T-helper 2 cell treated with Interferon-gamma antibody and Interleukin-4, amounts not matched to agents 100 ng/mL and 5 ng/mL, for 36 hours (primary cell): Measurements from ENCODE around the gene TCEA2. TPM values are rescaled to one million over a fixed set of nuclear protein-coding genes. Genes with fewer than 3 reads are reported as not detected.
"Not testable (repeated sequence)": the region's sequence is repeated elsewhere in the genome, so short reads cannot be mapped to it uniquely, and the experiment has no call there.

Experiments used
- intact Hi-C: fragments of 100-400 bp; cut with micrococcal nuclease; formaldehyde crosslinking; loops from one replicate; pipeline ENCODE4 v1.15.1; 2023
- total RNA-seq: library from RNA; stranded (reverse); gene quantifications from 2 replicates; pipeline ENCODE4 v1.2.3, GENCODE V29; 2022

TCEA2 gene
- total RNA-seq, 1 donor from 2014 or later = 61.5 TPM

DNA sequence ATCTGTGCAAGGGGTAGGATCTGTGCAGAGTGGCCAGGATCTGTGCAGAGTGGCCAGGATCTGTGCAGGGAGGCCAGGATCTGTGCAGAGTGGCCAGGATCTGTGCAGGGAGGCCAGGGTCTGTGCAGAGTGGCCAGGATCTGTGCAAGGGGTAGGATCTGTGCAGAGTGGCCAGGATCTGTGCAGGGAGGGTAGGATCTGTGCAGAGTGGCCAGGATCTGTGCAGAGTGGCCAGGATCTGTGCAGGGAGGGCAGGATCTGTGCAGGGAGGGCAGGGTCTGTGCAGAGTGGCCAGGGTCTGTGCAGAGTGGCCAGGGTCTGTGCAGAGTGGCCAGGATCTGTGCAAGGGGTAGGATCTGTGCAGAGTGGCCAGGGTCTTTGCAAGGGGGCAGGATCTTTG, 25.6 kb downstream of the TCEA2 start:
- intact Hi-C loops = not testable (repeated sequence)

DNA sequence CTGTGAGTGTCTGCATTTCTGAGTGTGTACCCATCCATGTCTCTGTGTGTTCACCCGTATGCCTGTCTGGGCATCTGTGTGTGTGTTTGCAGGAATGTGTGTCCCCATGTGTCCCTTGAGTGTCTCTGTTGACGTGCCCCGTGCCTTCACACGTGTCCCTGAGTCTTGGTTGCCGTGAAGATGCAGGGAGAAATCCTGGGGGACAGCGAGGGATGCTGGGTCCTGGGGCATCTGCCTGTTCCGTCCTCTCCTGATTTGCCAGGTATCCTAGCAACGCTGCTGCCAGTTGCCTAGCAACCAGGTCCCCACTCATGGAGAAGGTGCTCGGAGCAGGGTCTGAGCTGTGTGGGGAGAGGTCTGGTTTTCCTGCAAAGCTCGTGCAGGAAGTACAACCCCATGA, 27.2 kb downstream of the TCEA2 start:
- intact Hi-C loops = no loop called here

DNA sequence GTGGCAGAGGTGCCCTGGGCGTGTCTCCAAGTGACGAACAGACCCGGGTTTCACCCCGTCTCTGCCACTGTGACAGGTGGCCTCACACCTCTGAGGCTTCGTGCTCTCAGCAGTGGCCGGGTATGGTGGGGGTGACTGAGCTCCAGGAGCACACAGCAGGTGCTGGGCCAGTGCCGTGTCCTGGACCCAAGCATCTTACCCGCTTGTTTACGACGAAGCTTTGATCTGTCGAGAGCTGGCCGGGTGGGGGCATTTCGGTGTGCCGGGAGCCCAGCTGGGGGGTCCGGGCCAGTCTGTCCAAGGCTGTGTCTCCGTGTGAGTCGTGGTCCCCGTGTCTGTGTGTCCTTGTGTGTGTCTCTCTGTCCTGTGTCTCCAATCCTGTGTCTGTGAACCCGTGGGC, 28.3 kb downstream of the TCEA2 start:
- intact Hi-C loops = no loop called here

DNA sequence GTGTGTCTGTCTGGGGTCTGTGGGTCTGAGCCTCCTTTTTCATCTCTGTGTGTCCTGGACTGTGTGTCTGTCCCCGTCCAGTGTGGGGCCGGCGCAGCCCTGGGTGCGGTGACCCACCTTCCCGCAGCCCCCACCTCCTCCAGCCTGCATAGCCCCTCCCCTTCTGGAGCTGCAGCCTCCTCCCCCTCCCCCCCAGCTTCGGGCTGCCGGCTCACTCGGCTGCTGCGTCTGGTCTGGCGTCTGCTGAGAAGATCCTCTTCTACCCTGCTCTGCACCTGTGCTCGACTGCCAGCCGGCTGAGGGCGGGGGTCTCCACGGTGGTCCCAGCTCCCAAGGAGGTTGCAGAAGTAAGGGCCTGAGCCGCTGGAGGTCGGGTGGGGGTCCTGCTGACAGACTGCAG, 28.8 kb downstream of the TCEA2 start:
- intact Hi-C loops = no loop called here

DNA sequence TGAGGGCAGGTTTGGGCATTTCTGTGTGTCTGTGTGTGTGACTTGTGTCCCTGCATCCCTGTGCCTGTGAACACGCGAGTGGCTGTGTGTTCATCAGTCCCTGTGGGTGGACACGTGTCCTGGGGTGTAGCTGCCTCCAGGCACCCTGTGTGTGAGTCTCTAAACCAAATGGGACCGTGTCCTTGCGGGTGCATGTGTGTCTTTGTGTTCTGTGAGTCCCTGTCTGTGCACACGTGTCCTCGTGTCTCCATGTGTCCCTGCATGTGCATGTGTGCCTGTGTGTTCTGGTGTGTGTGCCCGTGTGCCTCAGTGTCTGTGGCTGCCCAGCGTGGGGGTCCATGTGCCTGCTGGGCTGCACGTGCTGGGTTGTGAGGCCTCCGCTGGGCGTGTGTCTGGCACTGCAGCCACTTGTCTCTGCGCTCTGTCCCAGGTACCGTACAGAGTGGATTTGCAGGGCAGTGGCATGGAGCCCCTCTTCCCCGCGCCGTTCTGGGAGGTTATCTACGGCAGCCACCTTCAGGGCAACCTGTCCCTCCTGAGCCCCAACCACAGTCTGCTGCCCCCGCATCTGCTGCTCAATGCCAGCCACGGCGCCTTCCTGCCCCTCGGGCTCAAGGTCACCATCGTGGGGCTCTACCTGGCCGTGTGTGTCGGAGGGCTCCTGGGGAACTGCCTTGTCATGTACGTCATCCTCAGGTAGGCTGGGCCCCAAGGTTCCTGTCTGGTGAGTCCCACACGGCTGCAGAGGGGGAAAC, 29.4 kb downstream of the TCEA2 start:
- intact Hi-C loops = no loop called here

DNA sequence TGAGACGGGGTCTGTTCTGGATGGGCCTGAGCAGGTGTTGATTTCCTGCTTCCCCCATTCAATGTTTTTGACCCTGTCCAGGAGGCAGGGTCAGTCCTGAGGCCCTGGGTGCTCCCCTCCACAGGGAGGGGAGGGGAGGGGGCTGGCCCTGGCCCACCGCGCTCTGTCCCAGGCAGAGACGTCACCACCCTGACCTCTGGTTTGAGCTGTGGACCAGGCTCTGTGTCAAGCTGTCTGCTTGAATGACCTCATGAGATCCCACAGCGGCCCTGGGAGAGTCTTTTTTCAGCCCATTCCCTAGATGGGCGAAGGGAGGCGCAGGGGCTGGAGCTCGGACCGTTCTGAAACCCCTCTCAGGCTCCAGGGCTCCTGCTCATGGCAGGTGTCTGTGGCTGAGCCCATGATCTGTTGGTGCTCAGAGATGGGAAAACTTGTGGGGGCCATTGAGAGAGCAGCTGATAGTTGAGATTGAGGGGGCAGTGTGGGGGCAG, 30.1 kb downstream of the TCEA2 start:
- intact Hi-C loops = no loop called here

DNA sequence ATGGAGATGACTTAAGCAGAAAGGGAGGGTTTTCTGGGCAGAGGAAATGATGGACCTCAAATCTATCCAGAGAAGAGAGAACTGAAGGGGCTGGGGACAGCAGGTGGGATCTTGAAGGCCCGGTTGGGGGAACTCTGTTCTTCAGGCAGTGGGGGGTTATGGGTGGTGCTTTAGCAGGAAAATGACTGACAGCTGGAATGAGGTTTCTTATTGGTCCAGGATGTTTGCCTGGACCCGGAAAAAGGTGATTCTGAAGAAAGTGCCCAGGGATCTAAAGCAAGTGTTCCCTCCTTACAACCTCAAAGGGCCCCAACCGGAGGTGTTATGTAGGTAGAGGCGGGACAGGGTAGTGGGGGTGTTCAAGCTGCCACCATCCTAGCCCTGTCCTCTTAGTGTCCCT, 32.5 kb downstream of the TCEA2 start:
- intact Hi-C loops = no loop called here

DNA sequence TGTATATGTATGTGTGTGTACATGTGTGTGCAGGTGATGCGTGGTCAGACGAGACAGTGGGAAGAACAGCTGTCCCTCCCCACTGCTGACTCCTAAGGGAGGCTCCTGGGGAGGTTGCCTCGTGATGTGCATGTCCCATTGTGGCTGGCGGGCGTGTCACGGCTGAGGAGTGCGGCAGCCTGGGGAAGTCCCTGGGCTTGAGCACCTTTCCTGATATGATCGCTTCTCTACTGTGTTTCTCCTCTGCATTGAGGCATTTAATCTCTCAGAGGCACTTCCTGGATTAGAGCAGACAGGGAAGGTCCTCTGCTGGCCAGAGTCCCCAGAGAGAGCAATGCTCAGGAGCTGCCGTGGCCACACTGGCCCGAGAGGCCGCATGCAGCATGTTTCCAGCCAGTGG, 32.9 kb downstream of the TCEA2 start:
- intact Hi-C loops = no loop called here

DNA sequence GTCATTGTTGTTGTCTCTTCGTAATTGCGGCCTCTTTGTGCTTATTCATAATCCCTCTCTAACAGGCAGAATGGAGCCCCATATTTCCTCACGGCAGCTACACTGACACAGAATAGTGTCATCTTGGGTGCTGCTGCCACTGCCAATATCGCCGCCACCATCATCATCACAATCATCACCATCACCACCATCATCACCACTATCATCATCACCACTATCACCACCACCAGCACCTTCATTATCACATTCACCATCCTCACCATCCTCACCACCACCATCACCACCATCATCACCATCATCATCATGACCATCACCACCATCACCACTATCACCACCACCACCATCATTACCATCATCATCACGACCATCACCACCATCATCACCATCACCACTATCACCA, 33.5 kb downstream of the TCEA2 start:
- intact Hi-C loops = no loop called here

DNA sequence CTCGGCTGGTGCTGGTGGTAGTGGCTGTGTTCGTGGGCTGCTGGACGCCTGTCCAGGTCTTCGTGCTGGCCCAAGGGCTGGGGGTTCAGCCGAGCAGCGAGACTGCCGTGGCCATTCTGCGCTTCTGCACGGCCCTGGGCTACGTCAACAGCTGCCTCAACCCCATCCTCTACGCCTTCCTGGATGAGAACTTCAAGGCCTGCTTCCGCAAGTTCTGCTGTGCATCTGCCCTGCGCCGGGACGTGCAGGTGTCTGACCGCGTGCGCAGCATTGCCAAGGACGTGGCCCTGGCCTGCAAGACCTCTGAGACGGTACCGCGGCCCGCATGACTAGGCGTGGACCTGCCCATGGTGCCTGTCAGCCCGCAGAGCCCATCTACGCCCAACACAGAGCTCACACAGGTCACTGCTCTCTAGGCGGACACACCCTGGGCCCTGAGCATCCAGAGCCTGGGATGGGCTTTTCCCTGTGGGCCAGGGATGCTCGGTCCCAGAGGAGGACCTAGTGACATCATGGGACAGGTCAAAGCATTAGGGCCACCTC, 35.5 kb downstream of the TCEA2 start:
- intact Hi-C loops = no loop called here

DNA sequence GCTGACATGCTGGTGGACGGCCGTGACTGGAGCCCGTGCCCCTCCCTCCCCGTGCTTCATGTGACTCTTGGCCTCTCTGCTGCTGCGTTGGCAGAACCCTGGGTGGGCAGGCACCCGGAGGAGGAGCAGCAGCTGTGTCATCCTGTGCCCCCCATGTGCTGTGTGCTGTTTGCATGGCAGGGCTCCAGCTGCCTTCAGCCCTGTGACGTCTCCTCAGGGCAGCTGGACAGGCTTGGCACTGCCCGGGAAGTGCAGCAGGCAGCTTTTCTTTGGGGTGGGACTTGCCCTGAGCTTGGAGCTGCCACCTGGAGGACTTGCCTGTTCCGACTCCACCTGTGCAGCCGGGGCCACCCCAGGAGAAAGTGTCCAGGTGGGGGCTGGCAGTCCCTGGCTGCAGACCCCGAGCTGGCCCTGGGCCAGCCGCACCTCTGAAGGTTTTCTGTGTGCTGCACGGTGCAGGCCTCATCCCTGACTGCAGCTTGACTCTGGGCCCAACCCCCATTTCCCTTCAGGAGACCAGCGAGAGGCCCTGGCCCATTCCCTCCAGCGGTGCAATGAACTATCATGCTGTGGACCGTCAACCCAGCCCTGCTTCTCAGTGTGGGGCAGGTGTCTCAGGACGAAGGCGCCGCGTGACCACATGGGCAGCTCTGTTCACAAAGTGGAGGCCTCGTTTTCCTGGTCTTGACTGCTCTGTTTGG, 36.2 kb downstream of the TCEA2 start:
- intact Hi-C loops = no loop called here

DNA sequence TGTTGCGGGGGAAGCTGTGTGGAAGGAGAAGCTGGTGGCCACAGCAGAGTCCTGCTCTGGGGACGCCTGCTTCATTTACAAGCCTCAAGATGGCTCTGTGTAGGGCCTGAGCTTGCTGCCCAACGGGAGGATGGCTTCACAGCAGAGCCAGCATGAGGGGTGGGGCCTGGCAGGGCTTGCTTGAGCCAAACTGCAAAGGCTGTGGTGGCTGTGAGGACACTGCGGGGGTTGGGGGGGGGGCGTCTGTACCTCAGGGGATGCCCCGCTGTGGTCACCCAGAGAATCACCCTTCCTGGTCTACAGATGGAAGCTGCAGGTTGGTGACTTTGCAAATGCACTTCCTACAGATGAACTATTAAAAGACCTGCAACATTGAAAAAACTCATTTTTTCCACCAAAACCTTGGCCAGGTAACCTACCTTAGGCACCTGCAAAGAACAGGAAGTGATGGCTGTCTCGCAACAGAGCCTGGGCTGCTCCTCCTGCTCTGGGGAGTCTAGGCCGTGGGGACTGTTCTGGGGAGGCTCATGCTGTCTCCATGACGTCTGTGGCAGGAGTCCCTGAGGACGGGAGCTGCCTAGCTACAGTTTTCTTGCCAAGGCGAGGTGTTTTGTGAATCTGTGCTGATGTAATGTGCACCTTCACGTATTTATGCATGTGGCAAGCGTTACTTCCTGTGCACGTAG, 37.0 kb downstream of the TCEA2 start:
- intact Hi-C loops = no loop called here

DNA sequence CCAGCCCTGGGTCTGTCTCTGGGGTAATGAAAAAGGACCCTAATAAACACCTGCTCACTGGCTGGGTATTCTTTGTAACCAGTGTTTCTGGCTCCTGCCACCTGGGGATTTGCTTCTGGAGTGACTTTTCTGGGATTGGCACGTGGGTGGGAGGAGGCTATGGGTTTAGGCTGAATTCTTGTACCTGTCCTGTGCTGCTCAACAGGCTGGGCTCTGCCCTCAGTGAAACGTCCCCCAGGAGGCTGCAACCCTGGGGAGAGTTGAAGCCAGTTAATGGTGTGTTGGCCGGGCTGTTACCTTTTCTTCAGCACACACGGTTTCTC, 37.5 kb downstream of the TCEA2 start:
- intact Hi-C loops = no loop called here

DNA sequence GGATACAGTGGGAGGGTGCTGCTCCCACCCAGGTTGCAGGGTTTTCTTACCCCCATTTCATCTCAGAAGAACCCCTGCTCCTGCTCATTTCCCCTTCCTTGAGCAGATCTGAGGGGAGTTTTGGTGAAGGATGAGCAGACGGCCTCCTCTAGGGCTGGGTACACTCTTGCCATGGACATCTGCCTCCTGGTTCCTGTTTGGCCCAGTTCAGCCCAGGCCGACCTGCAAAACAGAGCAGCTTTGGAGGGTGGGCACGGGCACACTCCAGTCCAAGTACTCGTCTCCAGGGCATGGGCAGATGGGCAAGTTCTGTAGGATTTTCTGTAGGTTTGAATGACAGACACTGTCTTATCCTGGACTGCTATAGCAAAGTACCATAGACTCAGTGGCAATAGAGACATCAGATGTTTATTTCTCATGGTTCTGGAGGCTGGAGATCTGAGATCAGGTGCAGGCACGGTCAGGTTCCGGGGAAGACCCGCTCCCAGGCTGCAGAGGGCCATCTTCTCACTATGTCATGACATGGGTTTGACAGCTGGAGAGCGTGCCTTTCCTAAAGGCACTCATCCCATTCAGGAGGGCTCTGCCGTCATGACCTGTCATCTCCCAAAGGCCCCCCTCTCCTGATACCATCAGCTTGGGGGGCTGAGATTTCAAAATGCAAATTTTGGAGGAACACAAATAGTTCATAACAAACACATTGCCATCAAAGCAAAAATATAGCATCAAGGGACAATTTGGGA, 38.1 kb downstream of the TCEA2 start:
- intact Hi-C loops = no loop called here

DNA sequence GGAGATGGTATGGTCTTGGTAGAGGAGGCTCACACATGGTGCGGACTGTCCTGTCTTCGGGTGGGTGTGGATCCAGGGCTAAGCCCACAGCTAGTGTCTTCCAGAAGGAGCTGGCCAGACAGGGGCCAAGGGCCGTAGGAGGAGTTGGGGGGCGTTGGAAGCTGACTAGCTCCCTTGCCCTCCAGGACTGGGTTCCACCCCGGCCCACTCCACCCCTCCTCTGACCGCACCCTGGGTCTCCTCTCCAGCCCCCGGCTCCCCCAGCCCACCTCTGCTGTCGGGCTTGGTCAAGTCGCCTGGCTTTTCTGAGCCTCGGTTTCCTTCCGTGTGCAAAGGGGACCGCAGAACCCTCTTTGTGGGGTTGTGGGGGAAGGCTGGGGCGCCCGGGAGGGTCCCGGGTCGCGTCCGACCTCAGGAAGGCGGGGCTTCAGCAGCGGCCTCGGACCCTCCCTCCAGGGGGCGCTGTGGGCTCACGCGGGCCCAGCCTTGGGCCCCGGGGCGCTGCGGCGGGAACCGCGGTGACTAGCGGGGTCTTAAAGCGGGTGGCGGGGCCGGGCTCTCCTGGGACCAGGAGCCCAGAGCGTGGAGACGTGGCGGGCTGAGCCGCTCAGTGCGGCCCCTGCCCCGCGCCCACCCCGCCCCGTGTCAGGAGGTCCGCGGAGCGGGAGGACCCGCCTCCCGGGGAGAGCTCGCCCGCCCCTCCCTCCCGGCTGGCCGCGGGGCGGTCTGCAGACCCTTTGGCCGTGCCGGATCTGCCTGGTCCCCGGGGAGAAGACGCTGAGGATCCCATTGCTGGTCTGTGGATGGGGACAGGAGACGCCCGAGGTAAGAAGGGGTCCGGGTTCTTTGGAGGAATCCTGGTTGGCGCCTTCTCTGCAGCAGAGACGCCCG, 39.0 kb downstream of the TCEA2 start:
- intact Hi-C loops = no loop called here

DNA sequence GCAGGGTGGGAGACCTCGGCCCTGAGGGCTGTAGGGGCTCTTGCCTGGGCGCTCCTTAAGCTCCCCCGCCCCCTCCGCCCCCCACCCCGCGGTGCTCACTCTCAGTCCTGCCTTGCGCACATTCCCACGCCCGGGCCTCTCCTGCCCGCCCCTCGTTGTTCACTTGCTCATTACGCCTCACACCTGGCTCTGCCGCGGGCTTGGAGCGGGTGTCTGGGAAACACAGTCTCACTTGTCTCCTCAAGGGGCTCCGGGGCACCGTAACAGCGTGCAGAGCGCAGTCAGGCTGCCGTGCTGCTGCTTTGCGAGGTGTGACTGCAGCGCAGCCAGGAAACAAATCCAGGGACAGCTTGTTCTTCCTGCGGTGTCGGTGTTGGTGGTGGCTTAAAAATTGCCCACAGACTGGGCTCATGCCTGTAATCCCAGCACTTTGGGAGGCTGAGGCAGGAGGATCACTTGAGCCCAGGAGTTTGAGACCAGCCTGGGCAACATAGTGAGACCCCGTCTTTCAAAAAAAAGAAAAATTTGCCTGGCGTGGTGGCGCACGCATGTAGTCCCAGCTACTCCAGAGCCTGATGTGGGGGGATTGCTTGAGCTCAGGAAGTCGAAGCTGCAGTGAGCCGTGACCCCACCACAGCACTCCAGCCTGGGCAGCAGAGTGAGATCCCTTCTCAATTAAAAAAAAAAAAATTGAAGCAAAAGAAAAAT, 39.8 kb downstream of the TCEA2 start:
- intact Hi-C loops = no loop called here

DNA sequence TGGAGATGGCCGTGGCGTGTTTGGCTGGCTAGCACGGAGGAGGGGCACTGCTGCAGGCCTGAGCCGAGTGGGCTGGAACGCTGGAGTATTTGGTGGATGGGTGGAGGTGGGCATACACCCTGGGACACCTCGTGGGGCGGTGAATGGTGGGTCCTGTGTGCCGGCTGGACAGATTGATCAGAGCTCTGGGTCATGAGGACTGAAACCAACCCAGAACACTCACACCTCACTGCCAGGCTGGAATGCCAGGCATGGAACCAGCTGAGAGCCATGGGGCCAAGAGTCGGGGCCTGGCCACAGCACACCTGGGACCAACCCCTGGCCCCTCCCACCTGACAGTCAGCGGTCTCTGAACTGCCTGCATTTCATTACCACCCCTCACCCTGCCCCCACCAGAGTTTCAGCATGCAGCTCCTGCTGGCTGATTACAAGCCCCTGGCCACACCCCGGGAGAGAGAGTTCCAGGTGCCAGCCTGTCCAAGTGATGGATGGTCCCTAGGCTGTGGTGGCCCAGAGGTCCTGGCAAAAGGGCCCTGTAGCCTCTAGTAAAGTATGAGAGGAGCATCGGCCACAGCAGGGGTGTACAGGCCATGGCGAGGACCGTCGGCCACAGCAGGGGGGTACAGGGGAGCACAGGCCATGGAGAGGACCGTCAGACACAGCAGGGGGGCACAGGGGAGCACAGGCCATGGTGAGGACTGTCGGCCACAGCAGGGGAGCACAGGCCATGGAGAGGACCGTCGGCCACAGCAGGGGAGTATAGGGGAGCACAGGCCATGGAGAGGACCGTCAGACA, 41.1 kb downstream of the TCEA2 start:
- intact Hi-C loops = no loop called here

DNA sequence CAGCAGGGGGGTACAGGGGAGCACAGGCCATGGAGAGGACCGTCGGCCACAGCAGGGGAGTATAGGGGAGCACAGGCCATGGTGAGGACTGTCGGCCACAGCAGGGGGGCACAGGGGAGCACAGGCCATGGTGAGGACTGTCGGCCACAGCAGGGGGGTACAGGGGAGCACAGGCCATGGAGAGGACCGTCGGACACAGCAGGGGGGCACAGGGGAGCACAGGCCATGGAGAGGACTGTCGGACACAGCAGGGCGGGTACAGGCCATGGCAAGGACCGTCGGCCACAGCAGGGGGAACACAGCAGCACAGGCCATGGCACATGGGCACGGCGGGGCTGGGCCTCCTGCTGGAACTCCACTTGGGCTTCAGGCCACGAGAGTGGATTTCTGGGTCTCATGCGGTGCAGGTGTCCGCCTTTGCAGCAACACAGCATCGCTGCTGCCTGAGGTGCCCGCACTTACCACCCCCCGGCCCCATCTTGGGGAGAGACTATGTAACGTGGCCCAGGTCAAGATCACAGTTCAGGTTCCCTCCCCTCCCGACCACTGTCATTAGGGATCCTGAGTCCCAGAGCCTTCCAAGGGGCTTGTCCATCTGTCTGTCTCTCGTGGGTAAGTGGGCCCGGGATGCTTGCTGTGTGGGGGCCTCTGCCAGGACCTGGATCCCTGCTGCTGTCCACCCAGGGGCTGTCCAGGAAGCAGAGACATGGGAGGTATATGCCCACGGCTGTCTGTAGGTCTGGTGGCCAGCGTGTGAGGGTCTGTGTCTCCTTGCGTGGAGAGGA, 41.9 kb downstream of the TCEA2 start:
- intact Hi-C loops = no loop called here
